ENCODE results near the gene CCDC68. TPM values are rescaled to one million over a fixed set of nuclear protein-coding genes. Genes with fewer than 3 reads are reported as not detected.

The CCDC68 gene
- total and polyA plus RNA-seq, 12 donors: 1.8 to 12.7 (median 3.4) TPM

- no peak overlapping the region for H3K27ac ChIP-seq
- ATAC-seq (no peak), DNase-seq (no peak)
- H3K36me3 ChIP-seq: peaks cover 0 to 11% (median 0%) of the 10 kb centered on the region in 9 donors
- H3K9me3 ChIP-seq: no peaks in the 10 kb centered on the region
- intact Hi-C loops (cut with DNase I): no loop called here
- no peaks in the 10 kb centered on the region for H3K4me1 ChIP-seq
- 93 to 96% methylated on average over 2 of the region's 2 CpGs for WGBS, 2 donors
- H3K4me3 ChIP-seq: no peak overlapping the region
- TF ChIP-seq CTCF (IDR thresholded peaks at IDR 0.05): no peak
- H3K27me3 ChIP-seq: no peaks in the 10 kb centered on the region
Measured at GRCh38 chr18:54900290-54900689, 59.0 kb downstream of the CCDC68 start.

- Histone ChIP-seq H3K4me1 (no peaks in the 10 kb centered on the region), H3K27me3 (no peaks in the 10 kb centered on the region), H3K27ac (no peak overlapping the region), H3K36me3 (peaks cover 0 to 7% (median 0%) of the 10 kb centered on the region in 9 donors), H3K9me3 (no peaks in the 10 kb centered on the region), H3K4me3 (no peak overlapping the region)
- no peak for DNase-seq
- intact Hi-C loops (cut with DNase I): no loop called here
- ATAC-seq: no peak
- TF ChIP-seq CTCF (IDR thresholded peaks at IDR 0.05): no peak
Measured at GRCh38 chr18:54899500-54899899, 59.8 kb downstream of the CCDC68 start.

GRCh38 chr18:54888933-54889332 is 70.3 kb downstream of the CCDC68 start:
- Histone ChIP-seq H3K4me1 (no peaks in the 10 kb centered on the region), H3K27me3 (peaks cover 0 to 3% (median 0%) of the 10 kb centered on the region in 7 donors), H3K27ac (no peak overlapping the region), H3K9me3 (no peaks in the 10 kb centered on the region), H3K36me3 (no peaks in the 10 kb centered on the region), H3K4me3 (no peak overlapping the region)
- 72 to 75% methylated on average over 2 of the region's 2 CpGs for WGBS, 2 donors
- intact Hi-C loops (cut with DNase I): no loop called here
- DNase-seq (no peak), ATAC-seq (no peak)
- TF ChIP-seq CTCF (IDR thresholded peaks at IDR 0.05): no peak

GRCh38 chr18:54888378-54888777 is 70.9 kb downstream of the CCDC68 start:
- no peaks in the 10 kb centered on the region for H3K4me1 ChIP-seq
- no peaks in the 10 kb centered on the region for H3K36me3 ChIP-seq
- 87 to 90% methylated on average over 2 of the region's 2 CpGs for WGBS, 2 donors
- peaks cover 0 to 3% (median 0%) of the 10 kb centered on the region in 7 donors for H3K27me3 ChIP-seq
- no peak overlapping the region for H3K4me3 ChIP-seq
- no peak for TF ChIP-seq CTCF (IDR thresholded peaks at IDR 0.05)
- ATAC-seq (no peak), DNase-seq (no peak)
- no peaks in the 10 kb centered on the region for H3K9me3 ChIP-seq
- H3K27ac ChIP-seq: no peak overlapping the region
- intact Hi-C loops (cut with DNase I): no loop called here
